GM21786 (cell line): Measurements from ENCODE around the gene RPGRIP1.
"Not testable (repeated sequence)": the region's sequence is repeated elsewhere in the genome, so short reads cannot be mapped to it uniquely, and the experiment has no call there.

Experiments
- ATAC-seq: cut with Tn5 transposase; IDR thresholded peaks from one replicate; pipeline ENCODE4 v1.9.1; 2021; ENCODE audit not compliant: unreplicated experiment

RPGRIP1 gene

DNA sequence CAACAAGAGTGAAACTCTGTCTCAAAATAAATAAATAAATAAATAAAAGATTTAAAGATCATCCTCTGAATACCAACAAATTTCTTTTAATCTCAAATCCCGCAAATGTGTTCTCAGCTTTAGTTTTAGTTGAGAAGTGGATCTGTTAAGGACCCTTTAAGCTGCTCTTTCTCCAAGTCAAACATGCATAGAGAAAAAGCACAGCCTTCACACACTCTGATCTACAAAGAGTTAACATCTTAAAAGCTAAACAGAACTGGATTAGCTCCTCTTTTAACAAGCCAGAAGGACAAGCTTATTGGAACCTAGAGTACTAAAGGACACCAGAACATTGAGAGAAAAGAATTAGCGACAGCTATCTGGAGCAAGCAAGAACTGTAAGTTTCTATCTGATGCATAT lies at the start of gene RPGRIP1:
RPGRIP1 (plus strand) TSS at position 301 of the 400 bp plus-strand sequence. CDS start 7,894 bp downstream, outside the sequence.
- ATAC-seq: no peak

DNA sequence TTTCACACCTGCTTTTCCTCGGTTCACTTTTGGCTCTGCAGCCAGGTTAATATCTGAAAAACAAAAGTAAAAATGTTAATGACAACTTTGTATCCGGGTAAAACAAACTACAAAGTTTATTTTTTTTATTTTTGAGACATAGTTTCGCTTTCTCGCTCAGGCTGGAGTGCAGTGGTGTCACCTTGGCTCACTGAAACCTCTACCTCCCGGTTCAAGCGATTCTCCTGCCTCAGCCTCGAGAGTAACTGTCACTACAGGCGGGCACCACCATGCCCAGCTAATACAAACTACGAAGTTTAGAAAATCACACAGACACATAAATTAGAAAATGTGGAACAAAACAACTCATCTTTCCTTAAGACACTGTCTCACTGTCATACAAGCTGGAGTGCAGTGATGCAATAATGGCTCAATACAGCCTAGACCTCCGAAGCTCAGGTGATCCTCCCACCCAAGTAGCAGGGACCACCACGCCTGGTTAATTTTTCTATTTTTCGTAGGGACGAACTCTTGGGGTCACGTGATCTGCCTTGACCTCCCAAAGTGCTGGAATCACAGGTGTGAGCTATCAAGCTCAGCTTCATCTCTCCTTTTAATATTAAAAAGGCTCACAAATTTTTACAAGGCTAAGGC lies 48.7 kb upstream of the RPGRIP1 start:
- ATAC-seq: no peak

GRCh38 chr14:21233457-21234076 lies 46.3 kb upstream of the RPGRIP1 start:
- ATAC-seq: no peak

DNA sequence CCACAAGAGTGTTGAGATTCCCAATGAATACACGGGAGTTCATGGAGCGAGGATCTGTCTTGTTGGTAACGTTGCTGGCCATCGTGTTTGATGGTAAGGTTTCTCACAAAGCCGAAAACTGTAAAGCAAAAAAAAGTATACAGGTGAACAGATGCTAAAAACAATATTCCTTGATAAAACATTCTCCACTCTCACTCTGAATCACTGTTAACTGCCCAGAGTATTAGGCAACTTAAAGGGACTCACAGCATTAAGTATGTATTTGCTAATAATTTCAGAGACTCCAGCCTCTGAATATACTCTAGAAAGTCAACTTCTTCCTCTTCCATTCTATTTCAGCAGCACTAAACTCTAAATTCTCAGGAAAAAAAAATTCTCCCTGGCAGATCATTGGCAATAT lies 45.8 kb upstream of the RPGRIP1 start:
- ATAC-seq: no peak

DNA sequence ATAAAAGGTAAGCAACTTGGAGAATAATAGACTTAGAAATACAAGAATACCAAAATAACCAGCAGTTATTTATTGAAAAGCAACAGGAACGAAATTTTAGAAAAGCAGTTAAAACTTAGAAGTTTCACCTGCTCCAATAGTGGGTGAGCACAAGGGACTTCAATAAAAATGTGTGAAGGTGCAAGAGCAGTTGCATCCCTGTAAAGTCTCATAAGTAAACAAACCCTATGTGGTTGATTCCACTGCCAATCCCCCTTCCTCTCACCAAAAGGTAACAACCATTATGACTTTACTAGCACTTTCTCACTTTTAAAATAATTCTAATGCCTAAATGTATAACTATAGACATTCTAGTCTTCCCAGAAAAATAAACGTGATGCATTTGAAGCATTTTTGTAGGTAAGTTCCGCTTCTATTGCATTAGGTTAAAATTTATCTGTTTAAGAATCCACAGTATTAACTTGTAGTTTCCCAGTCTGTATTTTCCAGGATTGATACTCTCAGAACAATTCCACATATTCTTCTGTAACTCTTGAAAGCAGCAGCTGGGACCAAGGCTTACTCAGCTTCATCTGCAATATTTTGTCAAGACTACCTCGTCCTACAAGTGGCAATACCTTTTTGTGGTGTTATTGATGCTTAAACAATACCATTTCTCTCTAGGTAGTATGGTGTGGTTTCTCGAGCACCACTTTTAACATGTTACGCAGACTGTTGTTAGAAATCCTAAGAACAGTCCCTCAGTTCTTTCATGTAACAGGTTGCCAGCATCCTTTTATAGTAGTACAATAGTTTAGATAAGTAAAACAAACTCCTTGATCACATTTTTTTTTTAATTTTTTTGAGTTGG lies 42.7 kb upstream of the RPGRIP1 start:
- ATAC-seq: no peak

DNA sequence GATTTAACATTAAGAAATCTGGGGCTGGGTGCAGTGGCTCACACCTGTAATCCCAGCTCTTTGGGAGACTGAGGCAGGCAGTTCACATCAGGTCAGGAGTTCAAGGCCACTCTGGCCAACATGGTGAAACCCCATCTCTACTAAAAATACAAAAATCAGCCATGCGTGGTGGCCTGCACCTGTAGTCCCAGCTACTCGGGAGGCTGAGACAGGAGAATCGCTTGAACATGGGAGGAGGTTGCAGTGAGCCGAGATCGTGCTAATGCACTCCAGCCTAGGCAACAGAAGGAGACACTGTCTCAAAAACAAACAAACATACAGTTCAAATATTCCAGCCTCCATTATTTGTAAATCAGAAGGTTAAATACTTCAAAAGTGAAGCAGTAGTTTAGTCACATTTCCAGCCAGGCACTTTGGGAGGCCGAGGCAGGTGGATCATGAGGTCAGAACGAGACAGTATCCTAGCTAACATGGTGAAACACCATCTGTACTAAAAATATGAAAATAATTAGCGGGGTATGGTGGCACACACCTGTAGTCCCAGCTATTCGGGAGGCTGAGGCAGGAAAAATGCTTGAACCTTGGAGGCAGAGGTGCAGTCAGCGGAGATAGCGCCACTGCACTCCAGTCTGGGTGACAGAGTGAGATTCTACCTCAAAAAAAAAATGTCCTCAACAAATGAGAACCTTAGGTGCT lies 40.9 kb upstream of the RPGRIP1 start:
- ATAC-seq: no peak

DNA sequence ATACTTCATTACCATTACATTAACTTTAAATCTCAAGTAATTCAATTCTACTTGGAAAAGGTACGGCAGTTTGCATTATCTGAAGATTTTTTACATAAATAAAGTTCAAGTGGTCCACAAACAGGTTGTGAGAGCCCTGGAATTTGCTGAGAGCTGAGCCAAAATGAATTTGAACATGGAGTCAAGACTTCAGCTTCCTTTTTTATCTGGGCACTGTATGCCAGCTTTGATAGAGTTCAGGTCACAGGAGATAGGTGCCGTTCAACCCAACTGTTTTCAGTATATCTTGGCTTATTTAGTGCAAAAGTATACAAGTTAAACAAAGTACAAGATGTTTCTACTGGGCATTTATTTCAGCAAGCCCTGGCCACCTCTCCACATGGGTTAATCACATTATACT lies 39.5 kb upstream of the RPGRIP1 start:
- ATAC-seq: no peak

GRCh38 chr14:21241218-21241819 lies 38.6 kb upstream of the RPGRIP1 start:
- no peak for ATAC-seq

- ATAC-seq: no peak
Observed at GRCh38 chr14:21244544-21244943, 35.3 kb upstream of the RPGRIP1 start.

GRCh38 chr14:21245813-21246212 lies 34.1 kb upstream of the RPGRIP1 start:
- no peak for ATAC-seq

GRCh38 chr14:21248338-21248737 lies 31.5 kb upstream of the RPGRIP1 start:
- ATAC-seq: no peak

DNA sequence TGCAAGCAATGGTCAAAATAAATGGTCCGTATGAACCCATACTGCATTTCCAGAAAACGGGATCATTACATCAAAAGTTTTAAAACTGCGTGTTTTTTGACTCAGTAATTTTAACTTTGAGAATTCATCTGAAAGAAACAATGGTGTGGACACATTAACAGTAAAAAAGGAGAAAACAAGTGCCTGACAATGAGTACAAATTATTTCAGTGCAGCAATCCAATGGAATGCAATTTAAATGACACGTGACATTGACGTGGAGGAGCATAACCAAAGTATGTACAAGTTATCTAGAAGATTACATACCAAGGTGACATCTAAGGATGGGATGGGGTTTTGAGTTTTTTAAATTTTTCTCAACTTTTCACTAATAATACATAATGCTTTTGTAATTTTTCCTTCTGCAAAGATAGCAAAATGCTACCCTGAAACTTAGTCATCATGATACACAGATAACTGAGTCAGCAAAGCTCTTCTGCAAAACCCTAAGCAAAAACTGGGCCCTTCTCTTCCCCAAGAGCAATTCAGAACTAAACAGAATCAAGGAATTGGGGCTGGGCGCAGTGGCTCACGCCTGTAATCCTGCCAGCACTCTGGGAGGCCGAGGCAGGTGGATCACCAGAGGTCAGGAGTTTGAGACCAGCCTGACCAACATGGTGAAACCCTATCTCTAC lies 31.0 kb upstream of the RPGRIP1 start:
- no peak for ATAC-seq

DNA sequence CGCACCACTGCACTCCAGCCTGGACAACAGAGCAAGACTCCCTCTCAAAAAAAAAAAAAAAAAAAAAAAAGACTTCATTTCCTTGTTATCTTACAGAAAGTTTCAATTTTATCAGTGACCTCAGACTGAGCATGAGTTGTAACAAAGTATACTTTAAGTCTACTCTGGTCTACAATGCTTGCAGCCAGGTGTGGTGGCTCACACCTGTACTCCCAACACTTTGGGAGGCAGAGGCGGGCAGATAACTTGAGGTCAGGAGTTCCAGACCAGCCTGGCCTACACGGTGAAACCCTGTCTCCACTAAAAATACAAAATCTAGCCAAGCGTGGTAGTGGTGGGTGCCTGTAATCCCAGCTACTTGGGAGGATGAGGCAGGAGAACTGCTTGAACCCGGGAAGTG lies 28.7 kb upstream of the RPGRIP1 start:
- no peak for ATAC-seq

- no peak for ATAC-seq
Observed at GRCh38 chr14:21252149-21252548, 27.7 kb upstream of the RPGRIP1 start.

GRCh38 chr14:21255385-21256101 lies 24.3 kb upstream of the RPGRIP1 start:
- ATAC-seq: no peak

GRCh38 chr14:21256102-21256447 lies 23.8 kb upstream of the RPGRIP1 start:
- not testable (repeated sequence) for ATAC-seq

GRCh38 chr14:21256539-21257393 lies 23.1 kb upstream of the RPGRIP1 start:
- ATAC-seq: no peak

- no peak for ATAC-seq
Observed at GRCh38 chr14:21257394-21257909, 22.4 kb upstream of the RPGRIP1 start.
